ENCODE data around the gene LHFPL2. TPM values are rescaled to one million over a fixed set of nuclear protein-coding genes. Genes with fewer than 3 reads are reported as not detected.
A peak's percentile ranks its signal among the peaks of the same experiment; 100 is the strongest.

The LHFPL2 gene
- total and polyA plus RNA-seq, 2 donors from 2014 or later: 1.8 to 12.6 TPM

DNA sequence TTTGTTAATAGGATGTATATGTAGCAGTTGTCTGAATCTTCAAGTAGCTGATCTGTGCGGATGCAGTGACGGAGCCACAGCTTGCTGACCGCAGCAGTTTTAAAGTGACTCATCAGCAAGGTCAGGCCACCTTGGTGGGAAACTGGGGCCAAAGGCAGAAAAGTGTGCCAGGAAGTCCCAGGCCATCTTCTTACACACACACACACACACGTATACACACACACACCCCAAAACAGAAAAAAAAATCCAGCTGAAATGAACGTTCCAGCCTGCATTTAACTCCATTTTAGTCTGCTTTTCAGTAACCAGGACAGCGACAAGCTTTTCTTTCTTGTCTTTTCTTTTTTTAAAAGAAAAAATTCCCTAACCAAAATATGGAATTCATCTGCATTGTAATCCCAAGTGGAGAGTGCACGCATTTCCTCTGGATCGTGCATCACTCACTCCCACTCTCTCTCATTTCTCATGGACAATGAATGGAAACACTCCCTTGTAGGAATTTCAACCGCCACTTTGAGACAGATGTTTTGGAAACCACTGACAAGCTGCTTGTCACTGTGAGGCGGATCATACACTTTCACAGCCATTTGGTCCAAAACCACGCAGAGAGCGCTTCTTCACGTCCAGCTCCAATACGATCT lies 103.9 kb downstream of the LHFPL2 start:
- H3K27me3 ChIP-seq (ENCODE audit: control insufficient read depth, insufficient read depth, low read length): no peaks in the 10 kb centered on the region
- FAIRE-seq: no peak
- no peak overlapping the region for H3K9ac ChIP-seq (ENCODE audit: low read length in 3 of 3)
- peaks cover 0 to 19% (median 7%) of the 10 kb centered on the region in 3 donors for H3K4me1 ChIP-seq (ENCODE audit: control insufficient read depth in 2 of 3, insufficient read depth in 2 of 3, low read depth in 1 of 3, low read length in 3 of 3)
- no peak for TF ChIP-seq CTCF (IDR thresholded peaks at IDR 0.05; ENCODE audit: borderline replicate concordance, extremely low read depth, insufficient read depth)
- H3K9me3 ChIP-seq (ENCODE audit: control insufficient read depth in 2 of 3, insufficient read depth in 1 of 3, low read length in 3 of 3): no peaks in the 10 kb centered on the region
- H3K36me3 ChIP-seq (ENCODE audit: control insufficient read depth in 2 of 3, insufficient read depth in 3 of 3, low read length in 3 of 3): no peaks in the 10 kb centered on the region
- intact Hi-C loops (cut with DNase I): no loop called here
- no peak overlapping the region for H3K27ac ChIP-seq (ENCODE audit: low read depth in 2 of 2, low read length in 2 of 2)
- DNase-seq: peak in 4 of 5 donors; percentile 22 to 75 (median 36)
- no peak overlapping the region for H3K4me3 ChIP-seq (ENCODE audit: low read length in 3 of 3)

- H3K36me3 ChIP-seq (ENCODE audit: control insufficient read depth in 2 of 3, insufficient read depth in 3 of 3, low read length in 3 of 3): no peaks in the 10 kb centered on the region
- H3K4me3 ChIP-seq (ENCODE audit: low read length in 3 of 3): no peak overlapping the region
- no peaks in the 10 kb centered on the region for H3K27me3 ChIP-seq (ENCODE audit: control insufficient read depth, insufficient read depth, low read length)
- H3K9me3 ChIP-seq (ENCODE audit: control insufficient read depth in 2 of 3, insufficient read depth in 1 of 3, low read length in 3 of 3): no peaks in the 10 kb centered on the region
- peaks cover 0 to 19% (median 7%) of the 10 kb centered on the region in 3 donors for H3K4me1 ChIP-seq (ENCODE audit: control insufficient read depth in 2 of 3, insufficient read depth in 2 of 3, low read depth in 1 of 3, low read length in 3 of 3)
- intact Hi-C loops (cut with DNase I): no loop called here
- DNase-seq: peak in 1 of 5 donors; percentile 43
- no peak for TF ChIP-seq CTCF (IDR thresholded peaks at IDR 0.05; ENCODE audit: borderline replicate concordance, extremely low read depth, insufficient read depth)
- no peak overlapping the region for H3K9ac ChIP-seq (ENCODE audit: low read length in 3 of 3)
- no peak overlapping the region for H3K27ac ChIP-seq (ENCODE audit: low read depth in 2 of 2, low read length in 2 of 2)
- FAIRE-seq: no peak
These were observed 104.7 kb downstream of the LHFPL2 start for GRCh38 chr5:78543916-78544315.

GRCh38 chr5:78543292-78543691 lies 105.3 kb downstream of the LHFPL2 start:
- Histone ChIP-seq H3K36me3 (ENCODE audit: control insufficient read depth in 2 of 3, insufficient read depth in 3 of 3, low read length in 3 of 3) (no peaks in the 10 kb centered on the region), H3K4me1 (ENCODE audit: control insufficient read depth in 2 of 3, insufficient read depth in 2 of 3, low read depth in 1 of 3, low read length in 3 of 3) (peaks cover 0 to 17% (median 7%) of the 10 kb centered on the region in 3 donors), H3K27me3 (ENCODE audit: control insufficient read depth, insufficient read depth, low read length) (no peaks in the 10 kb centered on the region), H3K9me3 (ENCODE audit: control insufficient read depth in 2 of 3, insufficient read depth in 1 of 3, low read length in 3 of 3) (no peaks in the 10 kb centered on the region), H3K9ac (ENCODE audit: low read length in 3 of 3) (no peak overlapping the region), H3K27ac (ENCODE audit: low read depth in 2 of 2, low read length in 2 of 2) (no peak overlapping the region), H3K4me3 (ENCODE audit: low read length in 3 of 3) (no peak overlapping the region)
- no peak for TF ChIP-seq CTCF (IDR thresholded peaks at IDR 0.05; ENCODE audit: borderline replicate concordance, extremely low read depth, insufficient read depth)
- FAIRE-seq (no peak), DNase-seq (no peak)
- intact Hi-C loops (cut with DNase I): no loop called here

Measured in kidney (tissue), 14 donors.